PC-9 (cell line): ENCODE data around the gene LINC00305. TPM values are rescaled to one million over a fixed set of nuclear protein-coding genes. Genes with fewer than 3 reads are reported as not detected.

Source experiments
- BruUV-seq: library from RNA; stranded (reverse); fragments of 400-500 nt; replicated peaks from 2 replicates; lab custom pipeline; 2021; lab: Mats Ljungman, UMichigan
- CTCF ChIA-PET: fragments of 300-600 bp; sonication (Branson Sonifier 250); formaldehyde crosslinking; loops from one replicate; lab custom pipeline; 2022; ENCODE audit warnings: antibody characterized with exemption; lab: Charles Lee
- POLR2A ChIA-PET: fragments of 300-600 bp; sonication (Branson Sonifier 250); formaldehyde crosslinking; loops from one replicate; lab custom pipeline; 2022; ENCODE audit warnings: antibody characterized with exemption; ENCODE audit not compliant: unreplicated experiment; lab: Charles Lee
- DNase-seq, 2 experiments: peaks; one replicate each; pipeline versions ENCODE4 v3.0.0 to v3.0.0-alpha.2; 2015 to 2022; ENCODE audit warnings: mixed read lengths in 1 of 2
- H2AFZ ChIP-seq: fragments of 200-600 bp; sonication (generic); 2 replicates; pipeline ENCODE4 v1.8.1; 2017; ENCODE audit warnings: antibody characterized with exemption
- H3F3A ChIP-seq: fragments of 200-600 bp; sonication (generic); 2 replicates; pipeline ENCODE4 v1.8.1; 2017; ENCODE audit warnings: antibody characterized with exemption, mild to moderate bottlenecking, low read depth; ENCODE audit not compliant: insufficient read depth
- H3K27ac ChIP-seq: fragments of 200-600 bp; sonication (generic); 2 replicates; pipeline ENCODE4 v1.6.1; 2016; ENCODE audit warnings: mixed run types
- H3K27me3 ChIP-seq: fragments of 200-600 bp; sonication (generic); 2 replicates; pipeline ENCODE4 v1.6.1; 2016; ENCODE audit warnings: low read depth, mixed run types; ENCODE audit not compliant: insufficient read depth
- H3K36me3 ChIP-seq: fragments of 200-600 bp; sonication (generic); 2 replicates; pipeline ENCODE4 v1.6.1; 2016; ENCODE audit warnings: low read depth, mixed run types
- H3K4me1 ChIP-seq: fragments of 200-600 bp; sonication (generic); replicated peaks from 2 replicates; pipeline ENCODE4 v1.6.1; 2016; ENCODE audit warnings: mixed run types; ENCODE audit not compliant: insufficient read depth
- H3K4me2 ChIP-seq: fragments of 200-600 bp; sonication (generic); 2 replicates; pipeline ENCODE4 v1.6.1; 2017; ENCODE audit warnings: mixed run types
- H3K4me3 ChIP-seq: fragments of 200-600 bp; sonication (generic); 2 replicates; pipeline ENCODE4 v1.6.1; 2016; ENCODE audit warnings: mixed run types
- H3K79me2 ChIP-seq: fragments of 200-600 bp; sonication (generic); 2 replicates; pipeline ENCODE4 v1.6.1; 2017; ENCODE audit warnings: low read depth, mixed run types
- H3K9me2 ChIP-seq: fragments of 200-600 bp; sonication (generic); 2 replicates; pipeline ENCODE4 v1.8.1; 2017; ENCODE audit warnings: mild to moderate bottlenecking; ENCODE audit not compliant: insufficient read depth
- H3K9me3 ChIP-seq: fragments of 200-600 bp; sonication (generic); 2 replicates; pipeline ENCODE4 v1.8.1; 2016; ENCODE audit warnings: low read depth; ENCODE audit not compliant: insufficient read depth
- H4K20me1 ChIP-seq: fragments of 200-600 bp; sonication (generic); 2 replicates; pipeline ENCODE4 v1.8.1; 2017; ENCODE audit not compliant: insufficient read depth
- EZH2 ChIP-seq: fragments of 200-600 bp; sonication (generic); IDR thresholded peaks from 2 replicates; pipeline ENCODE4 v1.8.0; 2017; ENCODE audit warnings: antibody characterized with exemption, low read depth
- intact Hi-C: fragments of 100-400 bp; cut with micrococcal nuclease; formaldehyde crosslinking; loops from one replicate; pipeline ENCODE4 v1.10.0; 2022; ENCODE audit not compliant: unreplicated experiment
- total RNA-seq: library from RNA; stranded (reverse); gene quantifications from 2 replicates; pipeline ENCODE4 v1.2.3, GENCODE V29; 2021
- TF ChIP-seq, protein P1 (sequence below): fragments of 200-600 bp; sonication (generic); conservative IDR thresholded peaks from 2 replicates; pipeline ENCODE4 v1.6.1; 2017; ENCODE audit warnings: mixed run types, antibody characterized with exemption, mild to moderate bottlenecking, moderate library complexity

LINC00305 gene
- total RNA-seq, 1 experiment from 2014 or later, result not detected

DNA sequence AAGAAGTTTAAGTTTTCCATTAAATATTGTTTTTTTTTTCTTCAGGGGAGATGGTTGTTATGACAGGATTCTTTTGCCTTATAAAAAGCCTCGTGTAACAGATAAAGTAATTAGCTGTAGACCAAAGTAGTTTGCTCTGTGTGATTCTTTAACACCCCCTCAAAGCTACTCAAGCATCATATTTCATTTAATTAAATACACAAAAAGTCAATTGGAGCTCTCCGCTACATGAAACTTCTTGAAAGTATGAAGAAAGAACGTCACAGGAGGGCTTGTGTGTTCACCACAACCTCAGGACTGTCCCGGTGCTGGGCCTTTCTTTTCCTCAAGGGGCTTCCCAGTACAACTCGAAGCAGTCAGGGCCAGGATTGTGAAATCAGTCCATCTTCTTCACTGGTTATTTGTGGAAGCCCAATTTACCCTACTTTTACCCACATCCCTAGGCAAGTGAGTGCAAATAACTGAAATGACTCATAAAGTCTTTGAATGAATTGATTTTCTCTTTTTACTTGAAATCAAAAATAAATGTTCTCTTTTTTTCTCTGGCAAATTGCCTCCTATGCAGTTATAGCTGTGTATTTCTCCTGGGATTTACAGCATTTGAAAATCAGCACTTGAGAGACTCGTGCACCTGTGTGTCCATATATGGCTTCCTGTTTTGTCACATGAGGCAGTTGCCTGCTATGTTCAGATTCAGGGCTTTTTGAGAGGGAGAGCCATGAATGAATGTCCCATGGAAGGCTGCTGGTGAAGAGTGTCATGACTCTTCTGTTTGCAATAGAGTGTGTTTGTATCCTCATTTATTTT is 48.6 kb downstream of the LINC00305 start:
- BruUV-seq, result no TSS peak
- Histone ChIP-seq H3K27me3 (no peaks in the 10 kb centered on the region), H3K4me3 (no peak overlapping the region), H3K4me1 (no peaks in the 10 kb centered on the region), H3K79me2 (no peaks in the 10 kb centered on the region), H3K4me2 (no peak overlapping the region), H2AFZ (no peak overlapping the region), H3K9me3 (no peaks in the 10 kb centered on the region), H4K20me1 (no peaks in the 10 kb centered on the region), H3K9me2 (no peaks in the 10 kb centered on the region), H3F3A (no peaks in the 10 kb centered on the region), H3K27ac (no peak overlapping the region), H3K36me3 (no peaks in the 10 kb centered on the region)
- intact Hi-C loops, result loop anchor here (10.0 kb wide), 1 partner anchor 234 kb away; no protein-coding TSS in a partner anchor
- no peak for DNase-seq
- ChIA-PET POLR2A (no interaction called here), CTCF (no interaction called here)
- TF ChIP-seq EZH2, result no peak

DNA sequence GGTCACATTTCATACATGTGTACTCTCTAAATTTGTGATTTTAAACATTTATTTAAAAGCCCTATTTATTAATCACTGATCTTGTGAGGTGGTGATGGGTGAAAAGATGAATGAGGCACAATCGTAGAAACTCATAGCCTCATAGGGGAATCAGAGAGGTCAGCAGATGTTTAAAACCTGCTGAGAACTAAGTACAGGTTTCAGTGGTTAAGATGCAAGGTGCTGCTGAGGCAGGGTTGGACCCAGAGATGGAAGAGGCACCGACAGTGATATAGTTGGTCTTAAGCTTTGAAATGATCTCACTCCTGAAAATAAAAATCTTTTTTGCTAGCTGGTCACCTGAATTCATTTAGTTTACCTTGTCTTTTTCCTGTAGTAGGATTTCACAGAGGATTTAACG is 49.6 kb downstream of the LINC00305 start:
- Histone ChIP-seq H3K9me3 (no peaks in the 10 kb centered on the region), H3K27me3 (no peaks in the 10 kb centered on the region), H3K36me3 (no peaks in the 10 kb centered on the region), H2AFZ (no peak overlapping the region), H3K4me1 (no peaks in the 10 kb centered on the region), H3K79me2 (no peaks in the 10 kb centered on the region), H4K20me1 (no peaks in the 10 kb centered on the region), H3K27ac (no peak overlapping the region), H3F3A (no peaks in the 10 kb centered on the region), H3K9me2 (no peaks in the 10 kb centered on the region), H3K4me2 (no peak overlapping the region), H3K4me3 (no peak overlapping the region)
- CTCF ChIA-PET, result no interaction called here
- intact Hi-C loops, result no loop called here
- POLR2A ChIA-PET, result no interaction called here
- no TSS peak for BruUV-seq
- DNase-seq, result no peak
- TF ChIP-seq EZH2, result no peak
- TF ChIP-seq, protein P1, sequence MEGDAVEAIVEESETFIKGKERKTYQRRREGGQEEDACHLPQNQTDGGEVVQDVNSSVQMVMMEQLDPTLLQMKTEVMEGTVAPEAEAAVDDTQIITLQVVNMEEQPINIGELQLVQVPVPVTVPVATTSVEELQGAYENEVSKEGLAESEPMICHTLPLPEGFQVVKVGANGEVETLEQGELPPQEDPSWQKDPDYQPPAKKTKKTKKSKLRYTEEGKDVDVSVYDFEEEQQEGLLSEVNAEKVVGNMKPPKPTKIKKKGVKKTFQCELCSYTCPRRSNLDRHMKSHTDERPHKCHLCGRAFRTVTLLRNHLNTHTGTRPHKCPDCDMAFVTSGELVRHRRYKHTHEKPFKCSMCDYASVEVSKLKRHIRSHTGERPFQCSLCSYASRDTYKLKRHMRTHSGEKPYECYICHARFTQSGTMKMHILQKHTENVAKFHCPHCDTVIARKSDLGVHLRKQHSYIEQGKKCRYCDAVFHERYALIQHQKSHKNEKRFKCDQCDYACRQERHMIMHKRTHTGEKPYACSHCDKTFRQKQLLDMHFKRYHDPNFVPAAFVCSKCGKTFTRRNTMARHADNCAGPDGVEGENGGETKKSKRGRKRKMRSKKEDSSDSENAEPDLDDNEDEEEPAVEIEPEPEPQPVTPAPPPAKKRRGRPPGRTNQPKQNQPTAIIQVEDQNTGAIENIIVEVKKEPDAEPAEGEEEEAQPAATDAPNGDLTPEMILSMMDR, result no peak

DNA sequence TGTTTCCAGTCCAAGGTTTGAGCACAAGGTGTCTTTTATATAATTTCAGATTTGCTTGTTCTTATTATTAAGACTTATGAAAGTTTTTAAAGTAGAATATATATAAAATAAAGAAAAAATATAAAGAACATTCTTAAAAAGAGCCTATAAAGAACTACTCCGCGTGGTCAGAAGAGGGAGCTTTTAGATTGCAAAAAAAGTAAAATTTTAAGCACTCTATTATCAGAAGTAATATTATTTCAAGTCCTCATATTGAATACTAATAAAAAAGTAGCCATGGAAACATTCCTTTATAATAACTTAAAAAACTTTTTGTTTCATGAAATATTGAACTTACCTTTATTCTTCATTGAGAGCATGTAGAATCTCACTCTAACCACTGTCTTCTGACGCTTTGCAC is 51.4 kb downstream of the LINC00305 start:
- ChIA-PET POLR2A (no interaction called here), CTCF (no interaction called here)
- BruUV-seq, result no TSS peak
- intact Hi-C loops, result no loop called here
- H3K9me3 ChIP-seq, result no peaks in the 10 kb centered on the region
- H4K20me1 ChIP-seq, result no peaks in the 10 kb centered on the region
- no peaks in the 10 kb centered on the region for H3K79me2 ChIP-seq
- no peak overlapping the region for H3K27ac ChIP-seq
- DNase-seq, result no peak
- no peak overlapping the region for H3K4me3 ChIP-seq
- no peak overlapping the region for H3K4me2 ChIP-seq
- no peak for TF ChIP-seq EZH2
- TF ChIP-seq, protein P1, result peak; percentile 61
- no peak overlapping the region for H2AFZ ChIP-seq
- H3K27me3 ChIP-seq, result no peaks in the 10 kb centered on the region
- no peaks in the 10 kb centered on the region for H3K36me3 ChIP-seq
- no peaks in the 10 kb centered on the region for H3K9me2 ChIP-seq
- H3F3A ChIP-seq, result no peaks in the 10 kb centered on the region
- H3K4me1 ChIP-seq, result no peaks in the 10 kb centered on the region

DNA sequence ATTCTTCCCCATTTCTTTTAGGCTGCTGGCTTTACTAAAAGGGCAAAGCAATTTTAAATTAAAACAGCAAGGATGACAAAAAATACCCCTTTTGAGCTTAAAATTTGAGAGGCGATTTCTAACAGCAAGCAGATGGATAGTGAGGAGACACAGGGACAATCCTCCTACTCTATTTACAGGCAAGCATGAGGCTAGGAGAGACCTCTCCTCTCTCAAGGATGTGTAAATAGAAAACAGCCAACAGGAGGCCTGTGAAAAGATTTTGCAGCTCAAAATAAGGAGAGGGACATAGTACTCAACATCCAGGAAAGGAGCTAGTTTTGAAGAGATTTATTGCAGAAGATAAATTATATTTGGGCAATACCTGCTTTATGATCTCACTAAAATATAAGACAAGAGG is 53.8 kb downstream of the LINC00305 start:
- Histone ChIP-seq H3K9me2 (no peaks in the 10 kb centered on the region), H3K79me2 (no peaks in the 10 kb centered on the region), H3K27me3 (no peaks in the 10 kb centered on the region), H3K4me3 (no peak overlapping the region), H4K20me1 (no peaks in the 10 kb centered on the region), H3K4me1 (no peaks in the 10 kb centered on the region), H3K36me3 (no peaks in the 10 kb centered on the region), H2AFZ (no peak overlapping the region), H3K4me2 (no peak overlapping the region), H3K27ac (no peak overlapping the region), H3K9me3 (no peaks in the 10 kb centered on the region), H3F3A (no peaks in the 10 kb centered on the region)
- intact Hi-C loops, result no loop called here
- DNase-seq, result no peak
- POLR2A ChIA-PET, result no interaction called here
- CTCF ChIA-PET, result no interaction called here
- no TSS peak for BruUV-seq
- TF ChIP-seq, protein P1, result no peak
- TF ChIP-seq EZH2, result no peak
